Occipital lobe (tissue), 2 donors: ENCODE data around the gene MYO19. TPM values are rescaled to one million over a fixed set of nuclear protein-coding genes. Genes with fewer than 3 reads are reported as not detected.
"Not testable (repeated sequence)": the region's sequence is repeated elsewhere in the genome, so short reads cannot be mapped to it uniquely, and the experiment has no call there.

Experiments
- DNase-seq: peaks from one replicate; lab custom pipeline; 2025; lab: John Stamatoyannopoulos, UW
- total RNA-seq: library from RNA; depleted of rRNA; stranded (reverse); fragments of >200 nt; gene quantifications from one replicate; pipeline ENCODE4 v1.2.3, GENCODE V29; 2014

MYO19 gene
- total RNA-seq, 1 donor from 2014 or later, result 33.8 TPM

- DNase-seq, result no peak
Measured at GRCh38 chr17:36532435-36532975, 2.2 kb downstream of the MYO19 start.

DNA sequence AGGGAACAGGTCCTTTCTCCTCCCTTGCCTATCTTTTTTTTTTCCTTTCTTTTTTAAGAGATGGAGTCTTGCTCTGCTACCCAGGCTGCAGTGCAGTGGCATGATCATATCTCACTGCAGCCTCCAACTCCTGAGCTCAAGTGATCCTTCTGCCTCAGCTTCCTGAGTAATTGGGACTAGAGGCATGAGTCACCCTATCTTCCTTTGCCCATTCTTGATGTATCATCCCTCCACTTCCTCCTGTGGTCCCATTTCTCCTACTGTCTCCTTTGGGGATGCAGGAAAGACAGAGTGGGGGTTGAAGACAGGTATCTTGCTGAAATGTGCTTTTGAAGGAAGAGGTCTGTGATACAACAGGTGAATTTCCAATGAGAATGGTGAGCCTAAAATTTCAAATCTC is 5.5 kb downstream of the MYO19 start:
- DNase-seq, result no peak

GRCh38 chr17:36527621-36528250 is 6.9 kb downstream of the MYO19 start:
- no peak for DNase-seq

- DNase-seq, result no peak
Measured at GRCh38 chr17:36525888-36526287, 8.8 kb downstream of the MYO19 start.

GRCh38 chr17:36525113-36525512 is 9.6 kb downstream of the MYO19 start:
- DNase-seq, result no peak

DNA sequence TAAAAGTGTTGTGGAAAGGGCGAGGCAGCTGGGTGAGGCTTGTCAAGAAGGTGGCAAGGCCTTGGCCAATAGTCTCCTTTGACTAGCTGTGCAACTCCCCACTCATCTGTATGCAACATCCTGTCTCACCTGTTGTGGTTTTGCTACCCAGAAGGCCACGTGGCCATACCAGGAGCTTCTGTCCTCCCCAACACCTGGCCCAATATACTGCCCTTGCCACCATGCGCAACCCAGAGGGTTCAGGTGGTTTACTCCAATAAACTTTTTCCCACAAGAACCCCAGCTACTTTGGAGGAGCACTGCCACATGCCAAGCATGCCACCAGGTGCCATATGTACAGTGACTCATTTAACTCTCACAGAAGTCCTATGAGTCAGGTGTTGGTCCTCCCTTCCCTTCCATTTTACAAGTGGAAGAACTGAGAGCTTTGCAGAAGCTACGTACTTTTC is 10.2 kb downstream of the MYO19 start:
- DNase-seq, result no peak

DNA sequence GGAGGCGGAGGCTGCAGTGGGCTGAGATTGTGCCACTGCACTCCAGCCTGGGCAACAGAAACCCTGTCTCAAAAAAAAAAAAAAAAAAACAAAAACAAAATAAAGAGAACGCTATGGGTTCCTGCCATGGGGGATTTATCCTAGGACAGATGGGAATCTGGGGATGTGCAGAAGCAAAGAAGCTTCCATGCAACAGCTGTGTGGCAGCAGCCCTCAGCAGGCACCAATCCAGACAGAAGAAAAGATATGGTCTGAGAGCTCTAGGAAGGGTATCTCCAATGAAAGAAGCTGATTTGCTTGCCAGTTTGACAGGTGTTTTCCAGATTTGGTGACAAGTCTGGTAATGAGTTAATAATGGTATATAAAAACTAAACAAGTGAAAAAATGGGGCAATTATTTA is 11.6 kb downstream of the MYO19 start:
- DNase-seq, result no peak

GRCh38 chr17:36515837-36516236 is 18.8 kb downstream of the MYO19 start:
- no peak for DNase-seq

- no peak for DNase-seq
Measured at GRCh38 chr17:36514856-36515255, 19.8 kb downstream of the MYO19 start.

DNA sequence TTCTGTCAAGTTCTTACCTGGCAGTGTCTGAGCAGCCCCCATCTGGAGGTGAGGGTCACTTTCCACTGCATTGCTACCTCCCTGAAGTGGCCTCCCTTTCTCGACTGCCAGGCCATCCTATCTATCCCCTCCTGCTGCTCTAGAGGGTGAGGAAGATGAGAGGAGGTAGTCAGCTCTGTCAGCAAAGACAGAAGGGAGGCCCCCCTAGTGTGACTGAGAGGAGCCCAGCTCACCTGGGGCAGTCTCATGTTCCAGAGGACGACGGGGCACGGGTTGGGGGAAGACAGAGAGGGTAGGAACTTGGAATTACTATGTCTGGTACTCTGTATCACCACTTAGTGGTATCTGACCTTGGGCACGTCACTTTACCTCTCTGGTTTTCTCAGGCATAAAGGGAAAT is 22.0 kb downstream of the MYO19 start:
- DNase-seq, result no peak

DNA sequence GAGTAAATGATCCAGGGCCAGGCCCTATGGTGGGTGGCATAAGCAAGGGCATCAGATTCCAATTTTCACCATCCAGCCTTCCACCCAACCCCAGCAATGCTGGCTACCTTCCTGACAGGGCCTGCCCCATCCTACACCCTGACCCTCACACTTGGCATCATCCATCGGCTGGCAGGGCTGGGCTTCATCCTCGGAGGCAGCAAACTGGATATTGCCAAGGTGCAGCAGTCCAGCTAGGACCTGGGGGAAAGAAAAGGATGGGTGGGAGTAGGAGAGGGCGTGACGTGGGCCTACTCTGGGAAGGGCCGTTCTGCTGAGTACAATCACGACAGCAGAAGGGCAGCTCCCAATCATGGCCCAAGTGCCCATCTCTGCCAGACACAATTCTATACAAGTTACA is 23.5 kb downstream of the MYO19 start:
- DNase-seq, result no peak

DNA sequence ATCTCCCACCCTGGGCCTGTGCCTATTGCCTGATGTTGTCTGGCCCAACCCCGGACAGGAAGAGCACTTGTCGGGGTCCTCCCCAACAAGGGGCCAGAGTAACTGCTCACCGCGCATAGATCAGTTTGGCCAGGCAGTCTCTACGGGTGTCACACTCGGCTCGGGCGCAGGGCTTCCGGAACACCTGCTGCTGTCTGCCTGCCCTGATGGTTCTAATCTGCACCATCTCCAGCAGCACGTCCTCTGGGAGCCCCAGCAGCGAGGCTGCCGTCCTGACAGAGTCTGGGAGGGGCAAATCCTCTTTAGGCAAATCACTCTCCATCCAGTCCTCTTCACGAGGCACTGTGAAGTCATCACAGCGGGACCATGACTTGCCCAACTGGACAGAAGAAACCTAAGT is 24.0 kb downstream of the MYO19 start:
- no peak for DNase-seq

GRCh38 chr17:36509272-36509985 is 25.2 kb downstream of the MYO19 start:
- no peak for DNase-seq

DNA sequence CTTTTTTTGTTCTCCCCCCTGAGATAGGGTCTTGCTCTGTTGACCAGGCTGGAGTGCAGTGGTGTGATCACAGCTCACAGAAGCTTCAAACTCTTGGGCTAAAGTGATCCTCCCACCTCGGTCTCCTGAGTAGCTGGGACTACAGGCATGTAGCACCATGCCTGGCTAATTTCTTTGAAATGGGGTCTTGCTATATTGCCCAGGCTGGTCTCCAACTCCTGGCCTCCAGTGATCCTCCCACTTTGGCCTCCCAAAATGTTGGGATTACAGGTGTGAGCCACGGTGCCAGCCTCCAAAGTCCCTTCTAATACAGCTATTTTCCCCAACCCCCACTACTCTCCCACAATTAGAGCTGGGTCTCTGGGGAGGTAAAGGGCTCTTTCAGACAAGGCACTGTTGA is 26.2 kb downstream of the MYO19 start:
- not testable (repeated sequence) for DNase-seq

GRCh38 chr17:36507266-36507665 is 27.4 kb downstream of the MYO19 start:
- no peak for DNase-seq

GRCh38 chr17:36506831-36507230 is 27.8 kb downstream of the MYO19 start:
- DNase-seq, result no peak

DNA sequence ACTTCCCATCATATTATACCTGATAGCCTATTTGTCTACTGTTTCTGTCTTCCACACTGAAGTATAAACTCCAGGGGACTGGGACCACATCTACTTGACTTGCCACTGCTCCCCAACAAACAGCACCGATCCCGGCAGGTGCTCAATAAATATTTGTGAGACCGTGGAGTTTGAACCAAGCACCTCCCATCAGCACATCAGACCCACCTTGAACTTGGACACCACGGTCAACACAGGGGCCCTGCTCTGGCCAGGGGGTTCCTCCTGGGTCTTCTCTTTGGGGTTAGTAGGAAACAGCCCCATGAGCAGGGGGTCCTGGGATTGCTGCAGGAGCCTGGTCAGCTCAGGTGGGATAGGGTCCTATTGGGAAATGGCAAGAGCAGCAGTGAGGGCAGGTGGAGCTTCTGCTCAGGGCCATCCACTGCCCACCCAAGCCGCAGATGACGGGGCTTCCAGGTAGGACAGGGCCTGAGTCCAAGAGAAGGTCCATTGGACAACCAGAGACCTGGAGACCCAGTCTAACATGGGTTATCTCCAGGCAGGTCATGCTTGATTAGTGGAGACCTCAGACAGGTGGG is 28.3 kb downstream of the MYO19 start:
- DNase-seq, result no peak

DNA sequence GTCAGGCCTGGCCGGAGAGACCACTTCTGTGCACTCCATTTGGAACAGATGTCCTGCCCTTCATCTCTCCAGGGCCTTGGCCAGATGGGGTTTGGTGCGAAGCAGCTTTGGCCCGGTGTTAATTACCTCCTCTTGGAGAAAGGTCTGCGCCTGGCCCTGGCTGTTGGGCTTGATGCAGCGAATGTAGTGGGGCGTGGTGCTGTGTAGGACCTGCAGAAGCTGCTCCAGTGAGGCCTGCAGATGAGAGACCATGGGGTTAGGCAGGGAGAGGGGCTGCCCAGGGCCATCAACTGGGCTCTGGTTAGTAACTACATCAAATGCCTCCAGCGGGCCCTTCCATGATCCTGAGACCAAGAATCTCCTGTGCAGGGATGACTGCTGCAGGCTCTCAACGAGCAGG is 29.5 kb downstream of the MYO19 start:
- DNase-seq, result no peak

GRCh38 chr17:36504156-36504545 is 30.5 kb downstream of the MYO19 start:
- DNase-seq, result no peak

GRCh38 chr17:36503456-36504155 is 31.1 kb downstream of the MYO19 start:
- DNase-seq, result no peak

- no peak for DNase-seq
Measured at GRCh38 chr17:36501963-36502362, 32.7 kb downstream of the MYO19 start.

GRCh38 chr17:36501351-36501750 is 33.3 kb downstream of the MYO19 start:
- no peak for DNase-seq
